DMS 273 (cell line): ENCODE results near the gene NAPB.

ENCODE experiments used
- DNase-seq: peaks from one replicate; lab custom pipeline; 2025; ENCODE audit not compliant: unreplicated experiment; lab: John Stamatoyannopoulos, UW

Gene NAPB

DNA sequence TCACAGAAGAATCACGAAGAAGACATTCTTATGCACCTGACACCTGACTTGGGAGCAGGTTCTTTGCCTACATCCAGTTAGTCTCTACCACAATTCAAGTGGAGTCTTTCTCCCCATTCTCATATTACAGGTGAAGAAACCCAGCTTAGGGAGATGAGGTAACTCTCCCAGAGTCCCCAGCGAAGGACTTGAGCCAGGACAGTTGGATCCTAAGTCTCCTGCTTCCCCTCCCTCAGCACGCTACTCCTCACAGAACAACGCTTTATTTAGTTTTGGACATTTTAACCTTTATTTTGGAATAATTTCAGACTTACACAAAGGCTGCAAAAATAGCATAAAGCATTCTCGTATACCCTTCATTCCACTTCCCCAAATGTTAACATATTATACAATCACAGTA, 17.4 kb upstream of the NAPB start:
- DNase-seq, result no peak

DNA sequence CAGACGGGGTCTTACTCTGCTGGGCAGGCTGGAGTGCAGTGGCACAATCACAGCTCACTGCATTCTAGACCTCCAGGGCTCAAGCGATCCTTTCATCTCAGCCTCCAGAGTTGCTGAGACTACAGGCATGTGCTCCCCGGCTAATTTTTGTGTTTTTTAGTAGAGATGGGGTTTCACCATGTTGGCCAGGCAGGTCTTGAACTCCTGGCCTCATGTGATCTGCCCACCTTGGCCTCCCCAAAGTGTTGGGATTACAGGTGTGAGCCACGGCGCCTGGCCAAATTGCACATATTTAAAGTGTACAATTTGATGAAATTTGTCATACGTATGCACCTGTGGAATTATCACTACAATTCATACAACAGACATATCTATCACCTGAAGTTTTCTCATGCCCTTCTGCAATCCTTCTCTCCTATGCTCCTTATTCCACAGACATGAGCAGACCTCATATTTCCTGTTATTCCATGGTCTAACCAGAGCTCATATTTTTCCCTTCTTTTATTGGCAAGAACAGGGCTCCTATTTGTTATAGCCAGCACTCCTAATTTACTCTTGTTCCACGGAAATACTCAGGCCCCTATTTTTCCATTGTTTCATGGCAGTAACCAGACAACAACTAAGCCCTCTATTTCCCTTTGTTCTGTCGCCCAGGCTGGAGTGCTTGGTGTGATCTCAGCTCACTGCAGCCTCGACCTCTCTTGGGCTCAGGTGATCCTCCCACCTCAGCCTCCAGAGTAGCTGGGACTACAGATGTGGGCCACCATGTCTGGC, 16.0 kb upstream of the NAPB start:
- no peak for DNase-seq

DNA sequence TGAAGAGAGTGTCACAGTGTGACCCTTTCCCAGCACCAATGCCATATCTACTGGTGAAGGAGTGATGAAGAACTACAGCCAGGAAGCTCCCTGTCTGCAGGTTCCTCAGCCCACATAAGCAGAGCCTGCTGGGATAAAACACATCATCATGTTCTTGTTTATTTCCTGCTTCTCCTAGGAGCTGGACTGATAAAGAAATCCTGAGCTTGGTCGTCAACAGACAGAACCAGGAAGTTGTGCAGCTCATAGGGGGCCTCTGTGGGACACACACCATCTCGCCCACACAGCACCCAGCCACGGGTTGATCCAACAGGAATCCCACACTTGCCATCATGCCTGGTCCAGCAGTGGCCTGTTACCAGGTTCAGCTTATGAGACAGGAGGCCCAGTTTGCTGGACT, 15.4 kb upstream of the NAPB start:
- DNase-seq, result no peak

DNA sequence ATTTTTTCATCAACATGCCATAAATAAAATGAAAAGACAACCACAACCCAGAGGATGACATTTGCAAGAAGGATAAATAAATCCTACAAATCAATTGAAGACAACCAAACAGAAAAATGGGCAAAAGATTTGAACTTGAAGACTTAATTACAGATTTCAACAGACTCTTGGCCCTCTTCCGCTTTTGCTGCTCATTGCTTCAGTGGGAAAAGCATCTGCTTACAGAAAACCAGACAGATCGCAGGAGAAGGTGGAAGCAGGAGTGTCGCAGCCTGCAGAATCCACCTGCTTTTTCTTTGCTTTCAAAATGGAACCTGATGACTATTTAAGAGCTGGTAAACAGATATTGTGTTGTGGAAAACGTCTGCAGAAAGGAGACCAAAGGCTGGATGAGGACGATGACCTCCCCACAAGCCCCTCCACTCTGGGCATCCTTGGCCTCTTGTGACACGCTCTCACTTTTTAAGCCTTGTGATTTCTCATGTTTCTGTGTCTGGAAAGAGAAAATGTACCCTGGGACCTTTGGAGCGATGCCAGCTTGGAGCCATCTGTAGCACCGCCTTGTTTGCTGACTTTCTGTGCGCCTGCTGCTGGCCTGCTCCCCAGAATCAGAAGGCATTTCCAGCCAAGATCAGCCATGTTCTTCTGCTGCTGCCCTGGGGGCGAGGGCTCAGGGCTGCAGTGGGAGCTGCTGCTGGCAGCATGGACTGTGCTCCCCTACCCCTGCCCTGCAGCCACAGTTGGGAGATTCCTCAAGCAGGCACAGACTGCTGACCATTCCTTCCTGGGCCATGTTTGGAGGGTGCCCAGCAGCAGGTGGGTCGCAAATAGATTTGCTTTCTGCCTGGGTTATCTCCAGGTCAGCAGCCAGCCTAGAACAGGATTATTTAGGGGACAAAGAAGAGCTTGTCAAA, 14.6 kb upstream of the NAPB start:
- DNase-seq, result peak; percentile 89

DNA sequence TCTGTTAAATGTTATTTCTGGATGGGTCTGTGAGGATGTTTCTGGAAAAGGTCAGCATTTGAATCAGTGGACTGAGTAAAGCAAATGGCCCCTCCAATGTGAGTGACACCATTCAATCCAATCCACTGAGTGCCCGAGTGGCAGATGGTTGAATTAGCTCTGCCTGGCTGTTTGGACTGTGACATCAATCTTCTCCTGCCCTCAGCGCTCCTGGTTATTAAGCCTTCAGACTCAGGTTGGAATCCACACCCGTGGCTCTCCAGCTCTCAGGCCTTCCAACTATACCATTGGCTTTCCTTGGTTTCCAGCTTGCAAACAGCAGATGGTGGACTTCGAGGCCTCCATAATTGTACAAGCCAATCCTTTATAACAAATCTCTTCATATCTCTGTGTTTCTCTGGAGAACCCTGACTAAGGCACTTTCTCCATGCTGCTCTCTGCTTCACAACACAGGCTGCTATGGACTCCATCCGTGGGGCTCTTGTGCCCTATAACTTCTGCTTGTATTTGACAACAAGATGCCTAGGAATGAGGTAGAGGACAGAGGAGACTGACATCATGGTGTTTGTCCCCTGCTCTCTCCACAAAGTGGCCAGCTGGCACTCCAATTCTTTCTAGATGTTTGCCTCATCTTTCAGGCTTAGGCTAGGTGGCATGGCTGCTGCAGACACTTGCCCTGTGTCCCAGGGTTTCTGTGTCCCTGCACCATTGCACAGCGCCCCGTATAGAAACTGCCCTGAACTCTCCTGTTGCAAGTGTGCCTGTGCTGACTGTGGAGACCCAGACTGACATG, 13.4 kb upstream of the NAPB start:
- DNase-seq, result peak; percentile 65

DNA sequence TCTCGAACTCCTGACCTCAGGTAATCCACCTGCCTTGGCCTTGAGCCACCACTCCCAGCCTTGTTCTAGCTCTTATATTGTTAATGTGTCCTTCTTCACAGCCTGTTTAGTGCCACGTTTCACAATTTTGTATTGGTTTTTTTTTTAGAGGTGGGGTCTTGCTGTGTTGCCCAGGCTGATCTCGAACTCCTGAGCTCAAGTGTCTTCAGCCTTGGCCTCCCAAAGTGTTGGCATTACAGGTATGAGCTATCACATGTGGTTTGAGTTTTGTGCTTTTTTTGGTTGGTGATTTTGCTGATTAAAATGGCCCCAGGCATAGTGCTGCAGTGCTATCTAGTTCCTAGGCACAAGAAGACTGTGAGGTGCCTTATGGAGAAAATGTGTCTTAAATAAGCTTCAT, 12.3 kb upstream of the NAPB start:
- DNase-seq, result no peak

DNA sequence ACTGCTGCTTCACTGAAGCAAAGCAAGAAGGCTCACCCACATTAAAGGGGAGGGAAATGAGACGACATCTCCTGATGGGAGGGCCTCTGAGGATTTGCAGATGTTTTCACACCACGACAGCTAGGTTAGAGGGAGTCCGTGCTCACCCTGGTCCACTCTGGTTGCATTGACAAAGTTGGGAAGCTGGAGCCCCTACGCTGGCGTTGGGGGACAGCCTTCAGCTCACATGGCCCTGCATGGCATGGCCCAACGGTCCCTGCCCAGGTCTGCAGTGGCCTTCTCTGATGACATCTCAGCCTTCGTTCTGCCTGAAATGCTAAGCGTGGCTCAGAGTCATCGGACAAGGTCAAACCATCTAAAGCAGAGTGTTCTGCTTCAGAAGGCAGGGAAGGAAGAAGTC, 3.8 kb upstream of the NAPB start:
- DNase-seq, result no peak

DNA sequence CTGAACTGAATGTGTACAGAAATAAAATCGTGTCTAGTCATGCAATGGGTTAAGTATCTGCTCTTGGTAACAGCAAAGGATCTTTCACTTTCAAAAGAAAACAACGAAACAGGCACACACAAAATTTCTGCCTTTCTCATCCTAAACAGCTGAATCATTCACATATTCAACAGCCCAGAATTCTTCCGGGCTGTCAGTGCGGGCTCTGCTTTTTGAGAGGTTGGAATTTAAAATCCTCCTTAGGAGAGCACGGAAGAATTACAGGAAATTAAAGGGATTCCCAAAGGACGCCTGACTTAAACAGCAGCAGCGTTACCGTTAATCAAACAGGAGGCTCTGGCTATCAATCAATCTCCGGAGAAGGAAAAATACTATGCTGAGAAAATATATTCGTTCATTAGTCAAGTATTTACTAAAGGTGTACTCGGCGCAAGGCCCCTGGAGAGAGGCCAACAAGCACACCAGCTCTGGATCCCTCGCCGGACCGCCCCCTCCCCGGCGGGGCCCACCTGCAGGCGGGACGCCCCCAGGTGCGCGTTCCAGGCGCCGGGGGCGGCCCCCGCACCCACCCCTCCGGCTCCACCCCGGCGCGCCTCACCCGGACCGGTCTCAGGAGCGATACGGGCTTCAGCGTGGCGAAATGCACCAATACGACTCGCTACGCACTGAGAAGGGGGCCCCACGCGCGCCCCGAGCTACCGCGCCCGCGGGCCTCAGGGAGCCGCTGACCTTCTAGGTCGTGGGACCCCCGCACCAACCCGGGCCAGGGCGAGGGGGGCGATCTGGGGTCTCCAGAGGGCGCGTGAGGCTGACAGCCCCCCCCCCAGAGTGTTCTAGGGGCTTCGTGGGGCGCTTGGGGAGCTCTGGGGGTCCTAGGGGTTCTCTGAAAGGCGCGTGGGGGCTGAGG, 1.0 kb downstream of the NAPB start:
- DNase-seq, result peak; percentile 48

DNA sequence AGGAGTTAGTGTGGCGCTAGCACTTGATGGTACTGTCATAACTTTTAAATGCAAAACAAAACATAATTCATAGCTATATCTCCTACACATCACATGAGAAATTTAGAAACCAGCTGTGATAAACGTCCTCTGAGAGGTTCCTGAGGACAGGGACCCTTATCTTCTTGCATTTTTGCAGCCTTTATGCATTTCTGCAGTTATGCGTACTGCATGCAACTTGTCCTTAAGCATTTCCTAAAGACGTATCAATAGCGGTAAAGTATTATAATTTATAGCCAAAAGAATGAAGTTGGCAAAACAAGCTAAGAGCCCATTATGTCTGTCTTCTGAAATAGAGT, 1.7 kb downstream of the NAPB start:
- no peak for DNase-seq

DNA sequence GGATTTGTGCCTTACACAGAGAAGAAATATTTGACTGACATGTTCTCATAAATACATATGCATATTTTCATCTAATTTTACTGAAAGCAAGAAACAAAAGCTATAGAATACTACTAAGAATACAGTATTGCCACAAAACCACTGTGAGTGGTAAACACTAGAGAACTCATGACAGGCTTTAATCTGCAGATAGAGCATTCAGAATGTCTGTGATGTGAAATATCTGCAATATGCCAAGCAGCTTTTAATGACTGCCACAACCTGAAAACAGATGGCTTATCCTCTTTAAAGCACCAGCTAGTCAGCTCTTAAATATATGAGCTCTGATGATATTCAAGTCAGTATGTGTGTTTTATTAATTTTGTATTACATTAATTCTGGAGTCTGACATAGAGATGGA, 3.4 kb downstream of the NAPB start:
- DNase-seq, result peak; percentile 50

DNA sequence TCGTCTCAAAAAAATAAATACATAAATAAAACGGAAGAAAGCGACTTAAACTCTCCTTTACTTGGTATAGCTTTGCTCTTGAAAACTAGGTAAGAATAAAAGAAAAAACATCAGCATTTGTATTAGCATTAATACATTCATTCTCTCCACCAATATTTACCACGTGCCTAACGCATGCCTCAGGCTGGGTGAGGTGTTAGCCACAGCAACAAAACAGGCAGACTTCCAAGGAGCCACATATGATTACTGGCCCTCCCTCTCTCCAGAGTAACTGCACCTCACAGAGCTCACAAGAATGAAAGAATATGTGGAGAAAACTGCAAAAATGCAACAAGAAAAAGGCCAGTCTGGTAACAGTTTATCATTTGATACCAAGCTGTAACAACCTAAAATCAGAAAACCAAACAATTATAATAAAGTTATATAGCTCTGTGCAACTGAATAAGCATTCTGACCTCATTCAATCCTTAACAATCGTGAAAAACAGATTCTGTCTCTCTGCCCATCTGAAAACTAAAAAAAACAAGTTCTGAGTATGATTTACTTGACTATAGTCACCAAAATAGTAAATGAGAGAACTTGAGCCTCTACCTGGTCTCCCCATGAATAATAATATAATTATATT, 5.2 kb downstream of the NAPB start:
- no peak for DNase-seq

DNA sequence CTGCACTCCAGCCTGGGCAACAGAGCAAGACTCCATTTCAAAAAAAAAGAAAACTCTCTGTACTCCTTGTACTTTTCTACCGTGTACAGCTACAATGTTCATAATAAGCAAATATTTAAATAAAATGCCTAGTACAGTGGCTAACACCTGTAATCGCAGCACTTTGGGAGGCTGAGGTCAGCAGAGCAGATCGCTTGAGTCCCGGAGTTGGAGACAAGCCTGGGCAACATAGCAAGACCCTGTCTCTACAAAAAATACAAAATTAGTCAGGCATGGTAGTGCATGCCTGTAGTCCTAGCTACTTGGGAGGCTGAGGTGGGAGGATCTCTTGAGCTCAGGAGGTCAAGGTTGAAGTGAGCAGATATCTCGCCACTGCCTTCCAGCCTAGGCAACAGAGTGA, 5.7 kb downstream of the NAPB start:
- DNase-seq, result no peak

DNA sequence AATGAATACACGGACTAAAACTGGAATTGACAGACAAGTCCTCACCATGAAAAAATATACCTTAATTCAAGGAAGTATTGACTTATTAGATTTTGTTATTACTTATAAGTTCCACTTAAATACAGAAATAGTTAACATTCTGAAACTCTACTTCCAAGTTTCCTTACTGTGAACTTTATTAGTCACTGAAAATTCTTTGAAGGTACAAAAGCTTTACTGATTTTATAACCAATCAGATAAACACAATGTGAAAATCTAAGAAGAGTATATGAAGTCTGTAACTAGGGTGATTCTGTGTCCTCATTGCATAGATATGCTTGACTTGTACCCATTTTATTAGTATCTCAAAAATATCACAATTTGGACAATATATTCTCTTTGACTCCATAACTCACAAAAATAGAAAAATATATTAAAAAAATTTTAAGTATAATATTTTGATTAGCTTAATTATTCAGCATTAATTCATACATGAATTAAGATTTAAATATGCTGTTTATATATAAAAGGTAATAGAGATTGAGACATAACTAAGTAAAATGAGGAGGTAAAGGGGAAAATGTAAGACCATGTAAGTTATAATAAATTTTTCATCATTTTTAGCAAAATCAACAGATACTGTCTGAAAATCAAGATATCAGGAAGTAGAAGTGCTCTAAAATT, 6.6 kb downstream of the NAPB start:
- no peak for DNase-seq

DNA sequence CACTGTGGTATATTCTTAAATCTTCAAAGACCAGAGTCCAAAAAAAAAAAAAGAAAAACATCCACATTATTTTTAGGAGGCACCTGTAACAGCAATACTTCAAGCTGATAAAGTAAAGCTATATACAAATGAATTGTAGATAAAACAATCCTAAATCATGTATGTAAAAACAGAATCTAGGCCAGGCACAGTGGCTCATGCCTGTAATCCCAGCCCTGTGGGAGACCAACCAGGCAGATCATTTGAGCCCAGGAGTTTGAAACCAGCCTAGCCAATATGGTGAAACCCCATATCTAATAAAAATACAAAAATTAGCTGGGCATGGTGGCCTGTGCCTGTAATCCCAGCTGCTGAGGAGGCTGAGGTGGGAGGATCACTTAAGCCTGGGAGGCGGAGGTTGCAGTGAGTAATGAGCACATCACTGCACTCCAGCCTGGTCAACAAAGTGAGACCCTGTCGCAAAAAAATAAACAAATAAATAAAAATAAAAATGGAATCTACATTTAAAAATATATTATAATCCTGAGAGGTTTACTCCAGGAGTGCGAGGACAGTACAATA, 7.3 kb downstream of the NAPB start:
- no peak for DNase-seq

DNA sequence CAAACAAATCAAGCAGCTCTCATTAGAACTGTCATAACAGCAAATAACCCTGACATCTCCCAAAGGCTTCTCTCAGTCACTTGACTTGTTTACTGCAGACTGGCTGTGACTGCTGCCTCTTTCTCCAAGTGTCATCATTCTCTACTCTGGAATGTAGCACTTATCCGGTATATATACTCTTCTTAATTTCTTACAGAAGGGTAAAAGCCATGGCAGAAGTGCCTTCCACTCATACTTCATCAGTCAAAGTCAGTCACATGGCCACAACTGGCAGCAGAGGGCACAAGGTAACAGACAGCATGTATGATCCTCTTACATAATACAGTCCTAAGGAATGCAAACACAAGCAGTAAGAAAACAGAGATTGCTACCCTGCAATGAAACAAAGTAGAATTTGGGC, 9.3 kb downstream of the NAPB start:
- no peak for DNase-seq

DNA sequence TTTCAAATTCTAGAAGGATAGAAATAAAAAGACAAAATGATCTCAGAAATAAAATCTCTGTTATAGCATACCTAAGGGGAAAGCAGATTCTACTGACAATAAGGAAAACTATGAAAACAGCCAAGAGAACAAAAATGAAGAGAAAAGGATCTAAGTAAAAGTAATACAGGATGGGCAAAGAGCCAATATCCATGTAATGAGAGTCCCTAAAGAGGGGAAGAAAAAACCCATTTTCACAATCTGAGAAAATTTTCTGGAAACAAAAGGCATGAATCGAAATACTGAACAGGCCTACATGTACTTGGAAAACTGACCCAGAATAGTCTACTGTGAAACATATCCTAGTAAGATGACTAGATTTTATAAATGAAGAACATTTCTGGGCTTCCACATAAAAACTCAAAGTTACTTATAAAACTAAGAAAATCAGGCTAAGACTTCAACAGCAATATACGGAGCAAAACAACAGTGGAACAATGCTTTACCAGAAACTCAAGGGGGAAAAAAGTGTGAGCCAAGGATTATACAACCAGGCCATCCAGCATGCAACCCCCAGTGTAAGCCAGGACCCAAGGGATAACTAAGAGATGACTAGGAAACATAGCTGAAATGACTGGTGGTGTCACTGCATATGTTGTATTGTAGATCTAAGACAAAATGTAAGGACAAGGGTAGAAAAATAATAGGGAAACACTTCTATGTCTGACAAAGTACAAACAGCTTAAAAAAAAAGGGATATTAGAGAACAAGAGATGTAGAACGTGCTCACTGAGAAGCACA, 10.2 kb downstream of the NAPB start:
- no peak for DNase-seq

DNA sequence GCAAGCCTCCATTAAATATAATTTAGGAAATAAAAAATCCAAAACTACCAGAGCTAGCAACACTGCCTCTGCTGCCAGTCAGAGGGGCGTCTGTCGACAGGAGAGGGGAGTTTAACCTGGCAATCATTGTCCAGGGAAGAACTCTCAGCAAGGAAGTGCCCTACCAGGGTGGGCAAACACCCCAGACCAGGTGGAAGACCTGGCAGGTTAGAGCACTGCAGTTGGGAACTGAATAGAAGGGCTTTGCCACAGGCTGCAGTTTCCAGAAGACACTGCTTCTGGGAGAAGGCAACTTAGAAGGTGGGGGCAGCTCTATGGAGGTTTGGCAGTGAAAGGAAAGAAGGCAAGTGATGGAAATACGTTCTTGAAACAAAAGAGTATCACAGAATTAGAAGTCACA, 11.5 kb downstream of the NAPB start:
- no peak for DNase-seq

DNA sequence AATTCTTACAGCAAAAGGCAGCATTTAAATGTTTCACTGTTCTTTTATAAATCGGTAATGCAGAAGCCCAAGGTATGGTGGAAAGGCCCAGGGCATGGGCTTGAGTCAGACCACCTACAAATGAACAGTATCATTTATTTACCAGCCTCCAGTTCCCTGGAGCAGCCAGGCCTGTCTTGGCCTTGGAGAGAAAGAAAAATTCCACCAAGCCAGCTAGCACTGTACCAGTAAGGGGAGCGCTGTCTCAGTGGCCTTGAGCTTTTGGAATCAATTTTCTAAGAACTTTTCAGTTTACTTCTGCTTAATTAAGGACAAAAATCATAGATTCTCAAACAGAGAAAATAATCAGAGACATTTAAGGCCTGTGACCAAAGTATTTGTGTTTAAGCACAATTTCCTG, 12.3 kb downstream of the NAPB start:
- no peak for DNase-seq
